Measurements from ENCODE around the gene GAS2.

GAS2 gene

DNA sequence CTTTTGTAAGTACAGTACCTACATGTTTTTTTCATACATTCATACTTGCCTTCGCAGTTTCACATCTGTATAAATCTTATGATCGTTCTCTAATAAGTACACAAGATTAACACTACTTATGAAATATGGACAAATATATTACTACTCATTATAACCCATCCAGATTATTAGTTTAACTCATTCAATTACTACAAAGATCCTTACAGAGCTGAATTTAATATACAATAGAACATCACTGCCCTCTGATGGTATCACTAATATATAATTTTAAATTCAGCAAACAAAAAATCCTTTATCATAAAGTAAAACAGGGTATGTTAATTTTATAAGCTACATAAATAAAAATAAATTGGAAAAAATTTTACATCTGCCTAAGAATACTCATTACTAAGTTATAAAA lies 155.8 kb downstream of the GAS2 start:
- Histone ChIP-seq H3K36me3 (ENCODE audit: control insufficient read depth in 4 of 4, insufficient read depth in 4 of 4, low read length in 3 of 4) (peaks cover 22 to 58% (median 35%) of the 10 kb centered on the region in 4 experiments), H3K9me3 (ENCODE audit: control extremely low read depth in 1 of 5, control insufficient read depth in 4 of 5, insufficient read depth in 2 of 5, low read depth in 1 of 5, low read length in 4 of 5) (no peaks in the 10 kb centered on the region), H3K4me3 (ENCODE audit: control insufficient read depth in 1 of 7, extremely low read depth in 1 of 7, insufficient read depth in 4 of 7, low read depth in 2 of 7, low read length in 6 of 7) (no peak overlapping the region), H3K27me3 (replicated peaks in 2 of 5; ENCODE audit: control insufficient read depth in 4 of 5, insufficient read depth in 5 of 5, low read length in 4 of 5) (no peaks in the 10 kb centered on the region), H3K4me1 (ENCODE audit: control extremely low read depth in 1 of 4, control insufficient read depth in 4 of 4, insufficient read depth in 4 of 4, low read length in 3 of 4) (no peaks in the 10 kb centered on the region), H3K27ac (ENCODE audit: insufficient read depth in 1 of 2, low read depth in 1 of 2, low read length in 2 of 2, poor library complexity in 1 of 2, severe bottlenecking in 2 of 2) (no peak overlapping the region)
- POLR2A ChIA-PET, result no interaction called here
- no peak for DNase-seq
- CTCF ChIA-PET, result interaction anchor here (0.9 to 1.5 kb wide), 3 partner anchors 12 to 39 kb away, joined by 3 to 5 read pairs (median 4); no protein-coding TSS in a partner anchor
- no CpG with 5 or more reads among the region's 2 CpGs for WGBS (ENCODE audit: insufficient coverage)

- peak in 2 of 3 donors; percentile 8 to 10 for DNase-seq
- CTCF ChIA-PET, result interaction anchor here (1.6 to 2.0 kb wide), 2 partner anchors 9 to 24 kb away, joined by 4 to 5 read pairs; no protein-coding TSS in a partner anchor
- Histone ChIP-seq H3K9me3 (ENCODE audit: control extremely low read depth in 1 of 5, control insufficient read depth in 4 of 5, insufficient read depth in 2 of 5, low read depth in 1 of 5, low read length in 4 of 5) (no peaks in the 10 kb centered on the region), H3K4me1 (ENCODE audit: control extremely low read depth in 1 of 4, control insufficient read depth in 4 of 4, insufficient read depth in 4 of 4, low read length in 3 of 4) (peaks cover 5 to 26% (median 14%) of the 10 kb centered on the region in 4 experiments), H3K4me3 (ENCODE audit: control insufficient read depth in 1 of 7, extremely low read depth in 1 of 7, insufficient read depth in 4 of 7, low read depth in 2 of 7, low read length in 6 of 7) (peak overlapping the region in 5 of 7 experiments; percentile 1 to 93 (median 90)), H3K27ac (ENCODE audit: insufficient read depth in 1 of 2, low read depth in 1 of 2, low read length in 2 of 2, poor library complexity in 1 of 2, severe bottlenecking in 2 of 2) (peak overlapping the region in 1 of 2 experiments; percentile 47), H3K27me3 (replicated peaks in 2 of 5; ENCODE audit: control insufficient read depth in 4 of 5, insufficient read depth in 5 of 5, low read length in 4 of 5) (no peaks in the 10 kb centered on the region), H3K36me3 (ENCODE audit: control insufficient read depth in 4 of 4, insufficient read depth in 4 of 4, low read length in 3 of 4) (peaks cover 12 to 28% (median 21%) of the 10 kb centered on the region in 4 experiments)
- POLR2A ChIA-PET, result no interaction called here
- WGBS (ENCODE audit: insufficient coverage), result 30% methylated on average over 2 of the region's 6 CpGs
Observed at GRCh38 chr11:22828373-22828772, 162.0 kb downstream of the GAS2 start.

- Histone ChIP-seq H3K36me3 (ENCODE audit: control insufficient read depth in 4 of 4, insufficient read depth in 4 of 4, low read length in 3 of 4) (peaks cover 6 to 20% (median 15%) of the 10 kb centered on the region in 4 experiments), H3K4me1 (ENCODE audit: control extremely low read depth in 1 of 4, control insufficient read depth in 4 of 4, insufficient read depth in 4 of 4, low read length in 3 of 4) (peaks cover 5 to 26% (median 14%) of the 10 kb centered on the region in 4 experiments), H3K27ac (ENCODE audit: insufficient read depth in 1 of 2, low read depth in 1 of 2, low read length in 2 of 2, poor library complexity in 1 of 2, severe bottlenecking in 2 of 2) (peak within 1 kb of the TSS; percentile 66 to 81), H3K9me3 (ENCODE audit: control extremely low read depth in 1 of 5, control insufficient read depth in 4 of 5, insufficient read depth in 2 of 5, low read depth in 1 of 5, low read length in 4 of 5) (no peaks in the 10 kb centered on the region), H3K27me3 (replicated peaks in 2 of 5; ENCODE audit: control insufficient read depth in 4 of 5, insufficient read depth in 5 of 5, low read length in 4 of 5) (no peaks in the 10 kb centered on the region), H3K4me3 (ENCODE audit: control insufficient read depth in 1 of 7, extremely low read depth in 1 of 7, insufficient read depth in 4 of 7, low read depth in 2 of 7, low read length in 6 of 7) (peak within 1 kb of the TSS; percentile 69 to 93 (median 88))
- POLR2A ChIA-PET, result no interaction called here
- WGBS (ENCODE audit: insufficient coverage), result 0% methylated on average over 69 of the region's 79 CpGs
- DNase-seq, result peak; percentile 97 to 99 (median 98)
- CTCF ChIA-PET, result interaction anchor here (1.1 to 2.1 kb wide), 5 partner anchors 10 to 46 kb away, joined by 3 to 13 read pairs (median 5); no protein-coding TSS in a partner anchor
Observed at GRCh38 chr11:22829231-22830081, 163.0 kb downstream of the GAS2 start, which contains the start of gene SVIP. Gene SVIP (minus strand): TSS chr11:22829801. CDS start chr11:22829748, 53 bp downstream.

GRCh38 chr11:22830082-22830414 lies 163.6 kb downstream of the GAS2 start:
- Histone ChIP-seq H3K4me3 (ENCODE audit: control insufficient read depth in 1 of 7, extremely low read depth in 1 of 7, insufficient read depth in 4 of 7, low read depth in 2 of 7, low read length in 6 of 7) (peak overlapping the region in 6 of 7 experiments; percentile 6 to 59 (median 25)), H3K27me3 (replicated peaks in 2 of 5; ENCODE audit: control insufficient read depth in 4 of 5, insufficient read depth in 5 of 5, low read length in 4 of 5) (no peaks in the 10 kb centered on the region), H3K4me1 (ENCODE audit: control extremely low read depth in 1 of 4, control insufficient read depth in 4 of 4, insufficient read depth in 4 of 4, low read length in 3 of 4) (peaks cover 5 to 26% (median 14%) of the 10 kb centered on the region in 4 experiments), H3K27ac (ENCODE audit: insufficient read depth in 1 of 2, low read depth in 1 of 2, low read length in 2 of 2, poor library complexity in 1 of 2, severe bottlenecking in 2 of 2) (peak overlapping the region in 1 of 2 experiments; percentile 37), H3K36me3 (ENCODE audit: control insufficient read depth in 4 of 4, insufficient read depth in 4 of 4, low read length in 3 of 4) (peaks cover 4 to 16% (median 11%) of the 10 kb centered on the region in 4 experiments), H3K9me3 (ENCODE audit: control extremely low read depth in 1 of 5, control insufficient read depth in 4 of 5, insufficient read depth in 2 of 5, low read depth in 1 of 5, low read length in 4 of 5) (no peaks in the 10 kb centered on the region)
- 22% methylated on average over 4 of the region's 4 CpGs for WGBS (ENCODE audit: insufficient coverage)
- CTCF ChIA-PET, result interaction anchor here (1.1 to 2.1 kb wide), 4 partner anchors 14 to 45 kb away, joined by 3 to 13 read pairs (median 4); no protein-coding TSS in a partner anchor
- POLR2A ChIA-PET, result no interaction called here
- no peak for DNase-seq

DNA sequence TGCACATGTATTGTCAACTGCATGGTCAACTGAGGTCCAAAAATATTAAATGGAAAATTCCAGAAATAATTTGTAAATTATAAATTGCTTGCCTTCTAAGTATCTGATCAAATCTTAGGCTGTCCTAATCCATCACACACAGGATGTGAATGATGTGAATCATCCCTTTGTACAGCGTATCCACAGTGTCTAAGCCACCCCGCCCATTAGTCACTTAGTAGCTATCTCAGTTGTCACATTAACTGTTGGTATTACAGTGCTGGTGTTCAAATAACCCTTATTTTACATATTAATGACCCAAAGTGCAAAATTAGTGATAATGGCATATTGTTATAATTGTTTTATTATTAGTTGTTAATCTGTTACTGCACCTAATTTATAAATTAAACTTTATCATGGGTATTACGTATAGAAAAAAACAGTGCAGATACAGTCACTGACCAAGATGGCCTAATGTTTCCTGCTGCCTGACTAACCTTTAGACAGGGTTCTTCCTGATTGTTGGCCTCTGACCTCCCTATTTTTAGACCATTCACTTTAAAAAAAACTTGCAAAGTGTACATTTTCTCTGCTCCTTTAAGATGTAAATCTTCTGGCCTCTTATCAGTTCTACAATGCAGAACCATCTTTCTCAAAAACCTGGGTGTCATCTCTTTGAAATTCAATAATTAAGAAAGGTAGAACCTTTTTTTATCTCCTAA lies 166.1 kb downstream of the GAS2 start:
- CTCF ChIA-PET, result no interaction called here
- WGBS (ENCODE audit: insufficient coverage), result no CpG with 5 or more reads among the region's 3 CpGs

DNA sequence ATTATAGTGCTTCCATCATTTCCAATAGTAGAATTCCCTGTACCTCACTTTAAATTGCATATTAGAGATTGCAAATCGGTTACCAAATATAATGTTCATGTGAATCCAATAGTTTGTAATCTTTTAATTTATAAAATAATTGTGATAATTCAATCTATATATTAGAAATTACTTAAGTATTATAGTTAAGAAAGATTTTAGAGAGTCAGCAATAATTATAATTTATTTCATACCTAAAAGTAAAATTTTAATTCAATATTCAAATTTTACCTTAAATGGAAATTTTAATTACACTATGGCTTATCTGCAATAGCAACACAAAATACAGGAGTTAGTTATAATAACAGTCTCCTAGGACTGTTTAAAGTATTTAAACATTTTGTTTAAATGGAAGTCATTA lies 180.3 kb downstream of the GAS2 start:
- no peaks in the 10 kb centered on the region for H3K27me3 ChIP-seq (replicated peaks in 2 of 5; ENCODE audit: control insufficient read depth in 4 of 5, insufficient read depth in 5 of 5, low read length in 4 of 5)
- WGBS (ENCODE audit: insufficient coverage), result no CpG with 5 or more reads among the region's 1 CpG
- CTCF ChIA-PET, result no interaction called here
- peaks cover 0 to 5% (median 0%) of the 10 kb centered on the region in 5 experiments for H3K9me3 ChIP-seq (ENCODE audit: control extremely low read depth in 1 of 5, control insufficient read depth in 4 of 5, insufficient read depth in 2 of 5, low read depth in 1 of 5, low read length in 4 of 5)
- H3K4me1 ChIP-seq (ENCODE audit: control extremely low read depth in 1 of 4, control insufficient read depth in 4 of 4, insufficient read depth in 4 of 4, low read length in 3 of 4), result peaks cover 0 to 9% (median 2%) of the 10 kb centered on the region in 4 experiments
- H3K36me3 ChIP-seq (ENCODE audit: control insufficient read depth in 4 of 4, insufficient read depth in 4 of 4, low read length in 3 of 4), result peaks cover 0 to 7% (median 0%) of the 10 kb centered on the region in 4 experiments
- H3K4me3 ChIP-seq (ENCODE audit: control insufficient read depth in 1 of 7, extremely low read depth in 1 of 7, insufficient read depth in 4 of 7, low read depth in 2 of 7, low read length in 6 of 7), result no peak overlapping the region
- DNase-seq, result no peak
- POLR2A ChIA-PET, result no interaction called here
- no peak overlapping the region for H3K27ac ChIP-seq (ENCODE audit: insufficient read depth in 1 of 2, low read depth in 1 of 2, low read length in 2 of 2, poor library complexity in 1 of 2, severe bottlenecking in 2 of 2)

More for the DNA sequence above, 166.1 kb downstream of the GAS2 start:
- H3K27ac ChIP-seq (ENCODE audit: insufficient read depth in 1 of 2, low read depth in 1 of 2, low read length in 2 of 2, poor library complexity in 1 of 2, severe bottlenecking in 2 of 2), result no peak overlapping the region
- peaks cover 0 to 3% (median 0%) of the 10 kb centered on the region in 4 experiments for H3K36me3 ChIP-seq (ENCODE audit: control insufficient read depth in 4 of 4, insufficient read depth in 4 of 4, low read length in 3 of 4)
- H3K27me3 ChIP-seq (replicated peaks in 2 of 5; ENCODE audit: control insufficient read depth in 4 of 5, insufficient read depth in 5 of 5, low read length in 4 of 5), result no peaks in the 10 kb centered on the region
- H3K9me3 ChIP-seq (ENCODE audit: control extremely low read depth in 1 of 5, control insufficient read depth in 4 of 5, insufficient read depth in 2 of 5, low read depth in 1 of 5, low read length in 4 of 5), result no peaks in the 10 kb centered on the region
- no peak overlapping the region for H3K4me3 ChIP-seq (ENCODE audit: control insufficient read depth in 1 of 7, extremely low read depth in 1 of 7, insufficient read depth in 4 of 7, low read depth in 2 of 7, low read length in 6 of 7)
- POLR2A ChIA-PET, result no interaction called here
- peak in 2 of 3 donors; percentile 17 to 42 for DNase-seq
- peaks cover 5 to 26% (median 14%) of the 10 kb centered on the region in 4 experiments for H3K4me1 ChIP-seq (ENCODE audit: control extremely low read depth in 1 of 4, control insufficient read depth in 4 of 4, insufficient read depth in 4 of 4, low read length in 3 of 4)
